MCF 10A (cell line): ENCODE measurements around the gene TBX6. TPM values are rescaled to one million over a fixed set of nuclear protein-coding genes. Genes with fewer than 3 reads are reported as not detected.

Source experiments
- BruUV-seq: library from RNA; stranded (reverse); fragments of 400-500 nt; replicated peaks from 2 replicates; lab custom pipeline; 2021; lab: Mats Ljungman, UMichigan
- CTCF ChIA-PET: fragments of 300-600 bp; sonication (Branson Sonifier 250); formaldehyde crosslinking; extraction: SDS; loops from one replicate; lab custom pipeline; 2021; ENCODE audit warnings: antibody characterized with exemption, inconsistent platforms; lab: Yijun Ruan, JAX
- POLR2A ChIA-PET: fragments of 300-600, 350-650 bp; sonication (Branson Sonifier 250); formaldehyde crosslinking; extraction: SDS; loops from one replicate; lab custom pipeline; 2020; ENCODE audit warnings: antibody characterized with exemption, inconsistent platforms; lab: Yijun Ruan, JAX
- DNase-seq: peaks from one replicate; pipeline ENCODE4 v3.0.0-alpha.2; 2018; ENCODE audit not compliant: unreplicated experiment
- H3K27ac Mint-ChIP-seq: one replicate; pipeline ENCODE4 v1.8.0; 2022; ENCODE audit warnings: mild to moderate bottlenecking, low read depth, mixed read lengths; ENCODE audit not compliant: unreplicated experiment
- H3K27me3 Mint-ChIP-seq: one replicate; pipeline ENCODE4 v1.8.0; 2022; ENCODE audit warnings: mixed read lengths; ENCODE audit not compliant: insufficient read depth, unreplicated experiment
- H3K36me3 Mint-ChIP-seq: one replicate; pipeline ENCODE4 v1.8.0; 2022; ENCODE audit warnings: mild to moderate bottlenecking, moderate library complexity, mixed read lengths; ENCODE audit not compliant: insufficient read depth, unreplicated experiment
- H3K4me1 Mint-ChIP-seq: one replicate; pipeline ENCODE4 v1.8.0; 2022; ENCODE audit warnings: mixed read lengths; ENCODE audit not compliant: insufficient read depth, unreplicated experiment
- H3K4me3 Mint-ChIP-seq: one replicate; pipeline ENCODE4 v1.8.0; 2022; ENCODE audit warnings: mild to moderate bottlenecking, moderate library complexity, mixed read lengths; ENCODE audit not compliant: unreplicated experiment
- H3K9me3 Mint-ChIP-seq: one replicate; pipeline ENCODE4 v1.8.0; 2022; ENCODE audit warnings: mixed read lengths; ENCODE audit not compliant: unreplicated experiment
- CTCF ChIP-seq: fragments of 200-600 bp; IDR thresholded peaks from one replicate; pipeline ENCODE4 v1.8.0; 2022; ENCODE audit warnings: antibody characterized with exemption, mild to moderate bottlenecking; ENCODE audit not compliant: unreplicated experiment
- intact Hi-C: fragments of 100-400 bp; cut with micrococcal nuclease; formaldehyde crosslinking; loops from 2 replicates; pipeline ENCODE4 v1.14.1; 2022
- total RNA-seq: library from RNA; stranded (reverse); gene quantifications from 2 replicates; pipeline ENCODE4 v1.2.3, GENCODE V29; 2022

TBX6 gene
- total RNA-seq, 1 experiment from 2014 or later: 0.16 TPM

DNA sequence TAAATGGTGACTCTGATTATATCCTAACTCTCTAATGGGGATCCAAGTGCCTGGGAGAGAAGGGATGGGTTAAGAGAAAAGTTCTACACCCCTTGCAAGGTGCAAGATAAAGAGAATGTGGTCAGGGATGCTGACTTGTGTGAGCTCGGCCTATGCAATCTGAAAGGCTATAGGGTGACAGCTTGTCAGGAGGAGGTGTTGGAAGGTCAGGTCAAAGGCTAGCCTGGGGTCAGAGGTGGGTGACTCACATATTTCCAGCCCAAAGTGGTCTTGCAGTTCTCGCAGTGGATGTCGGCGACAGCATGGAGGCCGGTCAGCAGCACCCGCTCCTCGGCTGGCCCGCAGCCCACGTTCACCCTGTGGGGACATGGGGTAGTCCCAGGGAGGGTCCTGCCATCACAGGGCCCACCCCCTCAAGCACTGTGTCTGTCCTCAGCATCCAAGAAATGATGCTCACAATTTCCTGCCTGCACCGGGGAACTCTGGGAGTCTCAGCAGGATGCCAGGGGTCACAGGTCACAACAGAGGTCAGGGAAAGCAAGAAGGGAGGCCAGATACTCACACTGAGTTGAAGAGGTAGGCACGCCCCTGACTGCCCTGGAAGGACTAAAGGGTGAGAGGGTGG lies 2.9 kb upstream of the TBX6 start:
- intact Hi-C loops: loop anchor here (10.0 kb wide), 1 partner anchor 310 kb away; the partner anchor contains the start of gene ZNF771
- no TSS peak for BruUV-seq
- CTCF ChIA-PET: interaction anchor here (0.6 to 1.3 kb wide), 3 partner anchors 29 to 268 kb away, joined by 3 read pairs; no protein-coding TSS in a partner anchor
- H3K36me3 Mint-ChIP-seq: peaks cover 12% of the 10 kb centered on the region
- peak overlapping the region; percentile 11 for H3K27ac Mint-ChIP-seq
- peak overlapping the region; percentile 75 for H3K4me3 Mint-ChIP-seq
- H3K4me1 Mint-ChIP-seq: peaks cover 35% of the 10 kb centered on the region
- no peaks in the 10 kb centered on the region for H3K27me3 Mint-ChIP-seq
- H3K9me3 Mint-ChIP-seq: no peaks in the 10 kb centered on the region
- POLR2A ChIA-PET: interaction anchor here (0.8 to 1.0 kb wide), 2 partner anchors 28 to 29 kb away, joined by 3 to 8 read pairs; partner anchors contain the start of gene MAPK3
- no peak for DNase-seq
- no peak for TF ChIP-seq CTCF

- POLR2A ChIA-PET: interaction anchor here (0.6 to 3.6 kb wide), 8 partner anchors 16 to 315 kb away, joined by 3 to 50 read pairs (median 4); partner anchors contain the start of genes ALDOA, MAPK3, PPP4C and ZNF771
Observed at GRCh38 chr16:30092373-30093010, 768 bp upstream of the TBX6 start.

DNA sequence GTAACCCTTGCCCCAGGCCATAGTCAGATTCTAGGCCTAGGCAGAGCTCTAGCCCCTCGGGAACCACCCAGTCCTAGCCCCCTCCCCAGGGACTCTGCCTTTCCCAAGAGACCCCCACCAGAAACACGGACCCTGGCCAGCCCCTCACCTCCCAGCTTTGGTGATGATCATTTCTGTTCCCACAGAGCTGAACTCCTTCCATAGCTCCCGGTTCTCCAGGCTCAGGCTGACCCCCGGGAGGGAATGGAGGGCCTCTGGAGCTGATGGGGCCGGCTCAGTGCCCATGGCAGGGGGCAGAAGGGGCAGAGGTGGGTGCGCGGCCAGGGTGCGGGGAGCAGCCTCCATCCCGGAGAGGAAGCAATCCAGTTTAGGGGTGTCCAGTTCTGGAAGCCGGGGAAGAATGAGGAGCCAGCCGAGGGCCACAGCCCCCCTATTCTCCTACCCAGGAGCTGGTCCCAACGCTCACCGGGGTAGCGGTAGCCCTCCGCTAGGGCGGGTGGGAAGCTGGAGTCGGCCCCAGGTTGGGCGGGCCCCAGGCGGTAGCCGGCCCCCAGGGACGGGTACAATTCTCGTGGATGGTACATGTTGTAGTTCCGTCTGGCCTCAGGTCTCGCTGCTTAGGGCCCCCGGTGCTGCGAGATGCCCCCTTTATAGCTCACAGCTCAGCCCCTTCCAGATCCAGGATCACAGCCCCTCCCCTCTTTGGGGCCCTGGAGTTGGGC lies 953 bp downstream of the TBX6 start:
- H3K27ac Mint-ChIP-seq: peak overlapping the region; percentile 57
- peaks cover 35% of the 10 kb centered on the region for H3K4me1 Mint-ChIP-seq
- H3K4me3 Mint-ChIP-seq: no peak overlapping the region
- H3K27me3 Mint-ChIP-seq: no peaks in the 10 kb centered on the region
- ChIA-PET POLR2A (interaction anchor here (0.6 to 3.6 kb wide), 7 partner anchors 11 to 1048 kb away, joined by 3 to 50 read pairs (median 5); partner anchors contain the start of genes ALDOA, CORO1A, MAPK3 and PPP4C), CTCF (interaction anchor here (0.6 to 4.3 kb wide), 11 partner anchors 9 to 538 kb away, joined by 3 to 24 read pairs (median 4); partner anchors contain the start of gene GDPD3)
- no peaks in the 10 kb centered on the region for H3K9me3 Mint-ChIP-seq
- H3K36me3 Mint-ChIP-seq: peaks cover 17% of the 10 kb centered on the region
- intact Hi-C loops: loop anchor here (10.0 kb wide), 1 partner anchor 314 kb away; the partner anchor contains the start of gene ZNF771
- DNase-seq: no peak
- no peak for TF ChIP-seq CTCF
- BruUV-seq: no TSS peak

More at GRCh38 chr16:30092373-30093010, 768 bp upstream of the TBX6 start:
- DNase-seq: peak; percentile 65
- BruUV-seq: no TSS peak
- Mint-ChIP-seq H3K9me3 (no peaks in the 10 kb centered on the region), H3K4me1 (peaks cover 39% of the 10 kb centered on the region), H3K27ac (peak overlapping the region; percentile 54), H3K4me3 (peak overlapping the region; percentile 79), H3K27me3 (no peaks in the 10 kb centered on the region), H3K36me3 (peaks cover 12% of the 10 kb centered on the region)
- peak; percentile 34 for TF ChIP-seq CTCF
- CTCF ChIA-PET: interaction anchor here (0.5 to 4.3 kb wide), 20 partner anchors 10 to 540 kb away, joined by 3 to 24 read pairs (median 3); partner anchors contain the start of gene ZNF48
- intact Hi-C loops: loop anchor here (10.0 kb wide), 1 partner anchor 312 kb away; the partner anchor contains the start of gene ZNF771
